GM18867 (cell line): ENCODE measurements around the gene ASF1B.

Source experiments
- ATAC-seq: cut with Tn5 transposase; IDR thresholded peaks from one replicate; pipeline ENCODE4 v1.9.1; 2021; ENCODE audit warnings: mild to moderate bottlenecking, moderate library complexity; ENCODE audit not compliant: unreplicated experiment

ASF1B gene

DNA sequence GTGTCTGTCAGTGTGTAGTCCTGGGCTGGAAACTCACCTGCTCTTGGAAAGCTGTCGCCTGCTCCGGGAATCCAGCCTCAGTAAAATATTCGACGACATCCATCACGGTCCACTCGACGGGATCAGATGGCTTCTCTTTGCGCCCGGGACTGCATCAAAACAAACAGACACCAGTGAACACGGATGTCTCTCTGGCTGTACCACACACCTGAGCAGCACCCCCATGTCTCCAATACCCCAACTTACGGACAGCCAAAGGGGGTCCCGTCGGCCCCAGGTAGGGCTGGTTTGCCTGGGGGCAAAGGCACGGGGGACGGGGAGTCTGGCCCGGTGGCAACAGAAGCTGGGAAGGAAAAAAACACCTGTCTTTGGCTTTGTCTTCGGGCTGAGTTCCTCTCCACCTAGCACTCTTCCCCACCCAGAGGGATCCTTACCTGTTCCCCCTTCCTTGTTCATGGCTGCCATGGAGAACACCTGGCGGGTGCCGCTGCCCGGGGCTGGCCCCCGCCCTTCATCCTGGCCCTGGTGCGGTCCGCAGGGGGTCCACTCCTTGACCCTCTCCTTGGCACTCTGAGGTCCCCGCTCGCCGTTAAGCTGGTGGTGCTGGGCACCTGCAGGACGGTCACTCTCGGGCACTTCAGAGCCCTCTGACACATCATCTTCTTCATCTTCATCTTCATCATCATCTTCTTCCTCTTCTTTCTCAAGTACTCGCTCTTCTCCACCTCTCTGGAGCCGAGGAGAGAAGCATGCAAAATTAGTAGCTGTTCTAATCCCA lies 47.6 kb downstream of the ASF1B start:
- no peak for ATAC-seq

DNA sequence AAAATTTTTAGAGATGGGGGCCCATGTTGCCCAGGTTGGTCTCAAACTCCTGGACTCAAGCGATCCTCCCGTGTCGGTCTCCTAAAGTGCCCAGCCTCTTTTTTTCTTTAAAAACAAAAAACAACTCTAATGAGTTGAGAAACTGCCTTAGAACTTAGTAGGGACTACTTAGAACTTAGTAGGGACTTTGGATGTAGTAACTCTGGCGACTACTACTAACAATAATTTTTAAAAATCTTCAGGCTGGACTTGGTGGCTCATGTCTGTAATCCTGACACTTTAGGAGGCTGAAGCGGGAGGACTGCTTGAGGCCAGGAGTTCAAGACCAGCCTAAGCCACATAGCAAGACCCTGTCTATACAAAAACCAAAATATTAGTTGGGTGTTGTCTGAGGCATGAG lies 50.3 kb downstream of the ASF1B start:
- no peak for ATAC-seq

DNA sequence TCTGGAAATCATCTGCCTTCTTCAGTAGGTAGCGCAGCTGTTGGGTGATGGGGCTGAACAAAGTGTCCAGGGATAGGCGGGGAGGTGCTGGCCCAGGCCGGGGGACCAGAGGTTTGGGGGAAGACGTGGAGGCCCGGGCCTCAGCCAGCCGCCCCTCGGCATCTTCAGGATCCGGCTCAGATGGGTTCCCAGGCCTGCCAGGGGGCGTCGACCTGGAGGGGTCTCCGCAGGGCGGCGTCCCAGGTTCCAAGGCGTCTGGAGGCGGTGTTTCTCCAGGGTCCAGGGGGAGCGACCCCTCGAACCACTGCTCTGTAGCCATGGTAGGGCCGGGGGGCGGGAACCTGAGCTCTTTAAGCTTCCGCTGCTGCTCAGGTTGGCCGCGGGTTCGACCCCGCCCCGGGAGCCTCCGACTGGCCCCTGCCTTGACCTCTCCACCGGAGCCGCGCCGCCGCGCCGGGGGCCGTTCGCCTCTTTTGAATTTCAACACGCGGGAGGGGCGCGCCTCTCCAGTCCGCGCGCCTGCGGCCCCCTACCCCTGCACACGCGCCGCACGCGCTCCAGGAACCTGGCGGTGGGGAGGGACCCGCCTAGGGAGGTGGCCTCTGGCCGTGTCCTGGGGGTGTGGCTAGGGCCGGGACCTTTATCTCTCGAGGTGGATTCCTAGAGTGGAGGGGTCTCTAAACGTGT lies 50.9 kb downstream of the ASF1B start, which contains the start of gene C19orf67:
Gene C19orf67, minus strand, starts transcription at position 475 of the 687 bp plus-strand sequence. Its CDS starts 156 bp downstream, at position 319.
- ATAC-seq, result no peak

DNA sequence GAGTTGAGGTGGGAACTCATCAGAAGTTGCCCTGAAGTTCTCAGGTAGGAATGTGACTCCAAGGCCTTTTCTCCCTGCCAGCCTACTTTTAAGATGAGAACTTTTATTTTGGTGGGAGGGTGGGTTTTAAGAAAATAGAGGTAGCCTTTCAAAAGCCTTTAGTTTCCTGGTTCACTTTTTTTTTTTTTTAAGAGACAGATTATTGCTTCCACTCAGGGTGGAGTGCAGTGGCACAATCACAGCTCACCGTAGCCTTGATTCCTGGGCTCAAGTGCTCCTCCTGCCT lies 53.8 kb downstream of the ASF1B start:
- no peak for ATAC-seq

DNA sequence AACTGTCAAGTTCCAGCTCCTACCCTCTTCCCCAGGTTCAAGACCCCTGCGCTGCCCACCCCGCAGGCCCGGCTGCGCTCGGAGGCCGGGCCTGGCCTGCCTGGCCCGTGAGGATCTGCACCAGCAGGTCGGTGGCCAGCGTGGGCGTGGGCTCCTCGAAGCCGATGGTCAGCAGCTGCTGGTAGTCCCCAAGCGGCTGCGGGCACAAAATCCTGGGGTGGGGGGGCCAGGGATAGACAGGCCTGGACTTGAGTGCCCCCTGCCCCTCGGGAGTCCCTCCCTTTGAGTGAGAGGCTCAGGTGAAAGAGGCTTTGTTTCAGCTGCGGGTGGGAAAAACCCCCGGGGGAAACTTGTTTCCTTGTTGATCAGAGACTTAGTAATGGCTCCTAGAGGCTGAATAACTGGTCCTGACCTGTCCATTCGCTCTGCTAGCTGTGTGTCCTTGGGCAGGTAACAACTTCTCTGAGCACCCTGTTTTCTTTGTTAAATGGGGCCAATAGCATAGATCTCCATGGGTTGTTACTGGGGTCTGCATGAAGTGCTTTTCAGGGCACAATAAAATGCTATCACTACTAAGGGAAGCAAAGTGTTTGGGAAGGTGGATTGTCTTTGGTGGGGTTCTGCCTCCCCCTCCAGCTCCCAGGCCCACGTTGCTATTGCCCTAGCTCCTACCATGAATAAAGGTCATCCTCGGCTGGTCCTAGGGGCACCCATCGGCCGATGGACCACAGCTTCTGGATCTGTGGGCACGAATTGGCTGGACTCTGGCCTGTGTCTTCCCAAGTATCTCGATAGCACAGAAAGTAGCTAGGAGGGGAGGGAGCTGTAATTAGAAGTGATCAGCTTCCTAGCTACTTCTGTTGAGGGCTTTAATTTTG lies 54.4 kb downstream of the ASF1B start:
- peak; percentile 7 for ATAC-seq

DNA sequence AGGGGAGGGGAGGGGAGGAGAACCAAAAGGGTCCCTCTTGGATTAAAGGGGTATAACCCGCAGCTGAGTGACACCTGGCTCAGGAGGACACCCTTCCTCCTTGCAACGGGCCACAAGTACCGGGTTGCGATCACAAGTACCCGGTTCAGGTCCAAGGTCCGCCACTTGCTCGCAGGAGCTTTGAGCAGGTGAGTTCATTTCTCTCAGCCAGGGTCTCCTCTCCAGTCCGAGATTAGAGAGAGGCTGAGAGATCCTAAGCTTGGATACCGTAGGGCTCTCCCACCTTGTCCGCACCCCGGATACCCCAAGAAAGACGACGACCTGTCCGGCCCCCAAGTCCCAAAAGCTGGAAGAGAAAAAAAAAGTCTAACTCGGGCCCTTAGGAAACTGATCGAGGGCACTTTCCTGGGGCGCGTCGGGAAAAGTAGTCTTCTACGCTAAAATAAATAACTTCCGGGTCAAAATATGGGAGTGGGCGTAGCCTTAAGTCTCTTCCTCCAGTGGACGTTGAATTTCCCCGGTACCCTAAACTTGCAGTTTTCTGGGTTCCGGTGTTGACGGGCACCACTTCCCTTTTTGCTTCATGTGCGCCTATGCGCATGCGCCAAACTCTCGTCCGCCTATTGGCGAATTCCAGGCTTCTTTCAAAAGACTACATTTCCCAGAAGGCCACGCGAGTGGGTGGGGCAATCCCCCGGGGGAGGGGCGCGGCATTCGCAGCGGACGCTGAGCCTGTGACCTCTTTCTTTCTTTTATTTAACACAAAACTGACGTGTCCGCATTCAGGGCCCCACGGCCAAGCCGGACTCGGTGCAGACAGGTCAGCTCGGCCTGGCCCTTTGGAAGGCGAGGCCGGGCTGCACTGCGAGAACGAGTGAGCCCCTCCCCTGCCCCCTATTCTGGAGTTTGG lies 55.2 kb downstream of the ASF1B start:
- peak; percentile 84 for ATAC-seq

DNA sequence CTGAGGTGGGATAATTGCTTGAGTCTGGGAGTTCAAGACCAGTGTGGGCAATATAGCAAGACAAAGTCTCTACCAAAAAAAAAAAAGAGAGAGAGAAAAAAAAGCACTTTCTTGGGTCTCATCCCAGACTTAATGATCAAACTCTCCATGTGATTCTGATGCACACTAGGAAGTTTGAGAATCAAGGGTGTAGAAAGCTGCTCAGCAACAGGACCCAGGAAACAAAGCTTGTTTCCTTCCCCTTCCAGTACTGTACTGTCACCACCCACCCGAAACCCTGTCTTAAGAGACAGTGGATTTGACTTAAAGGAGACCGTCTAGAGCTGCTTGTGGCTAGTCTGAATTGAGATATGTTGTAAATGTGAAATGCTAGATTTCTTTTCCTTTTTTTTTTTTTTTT lies 58.0 kb downstream of the ASF1B start:
- ATAC-seq, result no peak

DNA sequence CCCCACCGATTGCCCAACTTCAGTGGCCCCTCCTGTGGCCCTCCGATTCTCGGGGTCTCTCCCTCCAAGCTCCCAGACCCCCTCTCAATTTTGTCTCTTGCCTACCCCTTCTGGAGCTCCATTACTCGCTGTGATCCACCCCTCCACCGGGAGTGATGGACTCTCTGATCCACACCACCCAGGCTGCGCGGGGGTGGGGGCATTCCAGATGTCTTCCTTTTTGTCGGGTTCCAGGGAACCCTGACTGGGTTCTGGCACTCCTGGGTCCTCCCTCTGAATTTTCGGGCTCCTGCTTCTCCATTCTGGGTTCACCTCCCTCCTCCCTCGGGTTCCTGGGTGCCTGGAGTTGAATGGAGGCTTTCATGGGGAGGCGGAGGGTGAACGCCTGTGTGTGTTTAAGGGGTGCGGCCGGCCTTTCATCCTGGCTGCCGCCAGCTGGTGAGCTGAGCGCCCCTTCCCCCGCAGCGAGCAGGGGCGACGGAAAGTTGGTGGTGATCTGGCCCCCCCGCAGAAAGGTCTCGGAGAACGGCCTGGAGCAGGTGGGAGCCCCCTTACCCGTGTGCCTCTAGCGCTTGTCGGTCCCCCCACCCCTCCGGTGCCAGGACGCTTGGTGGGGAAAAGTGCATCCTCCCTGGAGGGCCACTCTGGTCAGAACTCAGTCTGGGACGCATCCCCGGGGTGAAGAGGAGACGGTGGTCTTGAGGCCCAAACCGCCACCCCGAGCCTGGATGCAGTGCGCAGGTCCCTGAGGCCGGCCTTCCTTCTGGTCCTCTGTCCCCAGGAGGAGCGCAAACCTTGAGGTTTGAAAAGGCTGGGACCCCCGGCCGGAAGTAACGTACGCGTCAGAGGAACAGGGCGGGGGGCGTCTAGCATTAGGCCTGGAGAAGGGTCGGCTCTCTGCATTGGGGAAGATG lies 62.2 kb downstream of the ASF1B start:
- no peak for ATAC-seq

DNA sequence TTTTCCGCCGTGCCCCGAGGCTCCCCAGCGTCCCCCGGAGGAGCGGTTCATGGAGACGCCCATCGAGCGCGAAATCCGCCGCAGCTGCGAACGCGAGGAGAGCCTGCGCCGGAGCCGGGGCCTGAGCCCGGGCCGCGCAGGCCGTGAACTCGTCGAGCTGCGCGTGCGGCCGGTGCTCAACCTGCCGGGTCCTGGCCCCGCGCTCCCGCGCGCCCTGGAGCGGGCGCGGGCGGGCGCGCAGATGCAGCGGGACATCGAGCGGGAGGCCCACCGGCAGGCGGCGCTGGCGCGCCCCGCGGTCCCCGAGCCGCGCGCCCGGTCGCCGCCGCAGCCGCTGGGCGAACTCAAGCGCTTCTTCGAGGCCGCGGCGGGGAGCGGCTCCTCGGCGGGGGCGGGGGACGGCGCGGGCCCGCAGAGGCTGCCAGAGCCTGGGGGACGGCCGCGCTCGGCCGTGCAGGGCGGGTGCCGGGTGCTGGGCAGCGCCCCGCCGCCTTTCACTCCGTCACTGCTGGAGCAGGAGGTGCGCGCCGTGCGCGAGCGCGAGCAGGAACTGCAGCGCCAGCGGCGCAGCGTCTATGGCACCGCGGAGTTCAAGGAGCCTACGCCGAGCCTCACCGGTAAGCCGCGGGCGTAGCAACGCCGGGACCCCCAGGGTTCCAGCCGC lies 63.0 kb downstream of the ASF1B start:
- ATAC-seq, result peak; percentile 55

DNA sequence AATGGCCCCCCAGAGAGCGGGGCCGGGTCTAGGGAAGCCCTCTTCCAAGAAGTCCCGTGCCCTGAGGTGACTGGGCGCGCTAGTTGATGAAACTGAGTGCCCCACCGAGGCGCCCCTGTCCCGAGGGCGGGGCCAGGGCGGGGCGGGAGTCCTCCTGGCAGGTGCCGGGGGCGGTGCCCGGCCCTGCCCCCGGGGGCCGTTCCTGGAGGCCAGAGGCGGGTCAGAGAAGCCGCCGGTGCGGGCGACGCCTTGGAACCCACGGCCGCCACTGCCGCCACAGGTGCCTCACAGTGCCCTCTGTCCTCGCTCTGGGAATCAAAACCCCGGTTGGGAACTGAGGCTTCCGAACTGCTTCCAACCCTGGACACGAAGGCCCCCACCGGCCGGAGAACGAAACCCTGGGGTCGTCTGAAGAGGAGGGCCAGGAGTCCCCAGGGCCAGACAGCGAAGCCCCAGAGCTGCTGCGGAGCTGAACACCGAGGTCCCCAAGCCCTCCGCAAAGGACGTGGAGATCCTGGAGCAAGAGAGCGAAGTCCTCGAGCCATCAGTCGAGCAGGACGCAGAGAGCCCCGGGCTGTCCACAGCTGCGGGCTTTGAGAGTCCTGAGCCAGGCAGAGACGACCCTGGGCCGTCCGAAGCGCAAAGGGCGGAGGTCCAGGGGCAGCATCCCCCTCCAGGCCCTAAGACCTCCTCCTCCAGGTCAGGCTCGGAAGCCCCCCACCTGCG lies 63.7 kb downstream of the ASF1B start, which contains the start of gene MISP3:
Gene MISP3, plus strand, starts transcription at position 252 of the 726 bp plus-strand sequence. CDS start 524 bp downstream, outside the sequence.
- no peak for ATAC-seq

DNA sequence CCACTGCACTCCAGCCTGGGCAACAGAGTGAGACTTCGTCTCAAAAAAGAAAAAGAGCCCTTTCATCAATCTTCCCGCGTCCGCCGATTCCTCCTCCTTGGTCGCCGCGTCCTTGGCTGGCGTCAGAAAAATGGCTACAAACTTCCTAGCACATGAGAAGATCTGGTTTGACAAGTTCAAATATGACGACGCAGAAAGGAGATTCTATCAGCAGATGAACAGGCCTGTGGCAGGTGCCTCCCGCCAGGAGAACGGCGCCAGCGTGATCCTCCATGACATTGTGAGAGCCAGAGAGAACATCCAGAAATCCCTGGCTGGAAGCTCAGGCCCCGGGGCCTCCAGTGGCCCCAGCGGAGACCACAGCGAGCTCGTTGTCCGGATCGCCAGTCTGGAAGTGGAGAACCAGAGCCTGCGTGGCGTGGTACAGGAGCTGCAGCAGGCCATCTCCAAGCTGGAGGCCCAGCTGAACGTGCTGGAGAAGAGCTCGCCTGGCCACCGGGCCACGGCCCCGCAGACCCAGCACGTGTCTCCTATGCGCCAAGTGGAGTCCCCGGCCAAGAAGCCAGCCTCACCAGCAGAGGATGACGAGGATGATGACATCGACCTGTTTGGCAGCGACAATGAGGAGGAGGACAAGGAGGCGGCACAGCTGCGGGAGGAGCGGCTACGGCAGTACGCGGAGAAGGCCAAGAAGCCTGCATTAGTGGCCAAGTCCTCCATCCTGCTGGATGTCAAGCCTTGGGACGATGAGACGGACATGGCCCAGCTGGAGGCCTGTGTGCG lies 65.9 kb downstream of the ASF1B start:
- ATAC-seq, result no peak
